Transverse colon (tissue), 4 donors: ENCODE results near the gene MAGI1. TPM values are rescaled to one million over a fixed set of nuclear protein-coding genes. Genes with fewer than 3 reads are reported as not detected.

Source experiments
- DNase-seq: peaks from one replicate; pipeline ENCODE4 v3.0.0-alpha.2; 2019
- H3K27ac ChIP-seq, 4 donors: fragments of 200-600 bp; sonication (generic); 2 replicates each; pipeline ENCODE4 v1.5.1; 2016 to 2018; ENCODE audit warnings: inconsistent platforms in 4 of 4
- H3K27me3 ChIP-seq: fragments of 200-600 bp; sonication (generic); 2 replicates; pipeline ENCODE4 v1.5.1; 2017; ENCODE audit warnings: inconsistent platforms
- H3K36me3 ChIP-seq, 4 donors: fragments of 200-600 bp; sonication (generic); 2 replicates each; pipeline ENCODE4 v1.5.1; 2017 to 2019; ENCODE audit warnings: inconsistent platforms in 4 of 4
- H3K4me1 ChIP-seq, 4 donors: fragments of 200-600 bp; sonication (generic); 2 replicates each; pipeline ENCODE4 v1.5.1; 2017 to 2020; ENCODE audit warnings: inconsistent platforms in 4 of 4
- H3K4me3 ChIP-seq, 4 donors: fragments of 200-600 bp; sonication (generic); 1 replicate in 1 of 4; 2 replicates in 3 of 4; pipeline versions ENCODE4 v1.5.1 to v1.6.1; 2017 to 2019; ENCODE audit warnings: inconsistent platforms in 4 of 4
- H3K9me3 ChIP-seq, 2 donors: fragments of 200-600 bp; sonication (generic); 2 replicates each; pipeline ENCODE4 v1.5.1; 2017 to 2019; ENCODE audit warnings: inconsistent platforms in 2 of 2
- CTCF ChIP-seq, 5 experiments: fragments of 200-600 bp in 3 of 5; fragments of 450-650 bp in 2 of 5; sonication (generic) in 3 of 5; IDR thresholded peaks; 1 replicate in 2 of 5; 2 replicates in 3 of 5; pipeline ENCODE4 v1.5.1; 2016 to 2017; ENCODE audit warnings: antibody characterized with exemption in 5 of 5, inconsistent platforms in 3 of 5, mild to moderate bottlenecking in 2 of 5, moderate library complexity in 1 of 5
- EP300 ChIP-seq: sonication (generic); formaldehyde crosslinking; IDR thresholded peaks from one replicate; pipeline ENCODE4 v1.6.1; 2017; ENCODE audit warnings: antibody characterized with exemption, low read depth
- POLR2A ChIP-seq: fragments of 450-650 bp; IDR thresholded peaks from one replicate; pipeline ENCODE4 v1.6.1; 2016; ENCODE audit warnings: antibody characterized with exemption, mild to moderate bottlenecking, moderate library complexity
- POLR2AphosphoS5 ChIP-seq, 3 donors: sonication (generic); formaldehyde crosslinking; IDR thresholded peaks; one replicate each; pipeline ENCODE4 v1.6.1; 2016; ENCODE audit warnings: antibody characterized with exemption in 3 of 3
- WGBS, 2 donors: methylation state at CpG; one replicate each; pipeline ENCODE4 v1.1.5; 2018; ENCODE audit warnings: low coverage in 1 of 2; 5-methylcytosine and 5-hydroxymethylcytosine counted together
- in situ Hi-C, 4 donors: fragments of 200-750 bp; cut with MboI; loops; one replicate each; pipeline versions ENCODE4 v1.15.0 to v1.15.1; 2017; ENCODE audit warnings: low sequenced_read_pairs in 3 of 4, low pct_ligation_motif_present in 1 of 4, low pct_unique_long_range_greater_than_20kb in 1 of 4
- intact Hi-C: fragments of 100-400 bp; cut with DNase I; formaldehyde crosslinking; loops from one replicate; pipeline ENCODE4 v1.15.1; 2023; ENCODE audit warnings: low total_unique reads
- total RNA-seq, 4 donors: library from RNA; depleted of rRNA; stranded (reverse); fragments of >200 nt; gene quantifications; one replicate each; pipeline ENCODE4 v1.1.0, GENCODE V29; 2016

Gene MAGI1
- total RNA-seq, 4 donors from 2014 or later = 50.8 to 190 (median 67.4) TPM

- H3K9me3 ChIP-seq = no peaks in the 10 kb centered on the region
- TF ChIP-seq POLR2A (no peak), CTCF (IDR thresholded peaks at IDR 0.05) (no peak), POLR2AphosphoS5 (IDR thresholded peaks at IDR 0.05) (no peak), EP300 (no peak)
- no peaks in the 10 kb centered on the region for H3K27me3 ChIP-seq
- H3K27ac ChIP-seq = no peak overlapping the region
- WGBS, 2 donors = 80 to 94% methylated on average over 3 to 8 of the region's 8 CpGs
- in situ Hi-C loops (no loop called here), intact Hi-C loops (no loop called here)
- no peak for DNase-seq
- peaks cover 0 to 6% (median 2%) of the 10 kb centered on the region in 4 donors for H3K4me1 ChIP-seq
- H3K4me3 ChIP-seq = no peak overlapping the region
- H3K36me3 ChIP-seq = no peaks in the 10 kb centered on the region
Observed at GRCh38 chr3:66018057-66019033, 20.4 kb downstream of the MAGI1 start.

- TF ChIP-seq CTCF (IDR thresholded peaks at IDR 0.05) (no peak), POLR2A (no peak), POLR2AphosphoS5 (IDR thresholded peaks at IDR 0.05) (no peak), EP300 (no peak)
- DNase-seq = no peak
- intact Hi-C loops = no loop called here
- H3K4me1 ChIP-seq = peaks cover 0 to 6% (median 2%) of the 10 kb centered on the region in 4 donors
- H3K9me3 ChIP-seq = no peaks in the 10 kb centered on the region
- in situ Hi-C loops = no loop called here
- H3K4me3 ChIP-seq = no peak overlapping the region
- H3K27me3 ChIP-seq = no peaks in the 10 kb centered on the region
- H3K36me3 ChIP-seq = no peaks in the 10 kb centered on the region
- no peak overlapping the region for H3K27ac ChIP-seq
- WGBS, 2 donors = 57% methylated on average over 5 of the region's 5 CpGs; no CpG with 5 or more reads in 1 of the 2 donors
Observed at GRCh38 chr3:66017591-66017990, 21.1 kb downstream of the MAGI1 start.

- TF ChIP-seq POLR2A (no peak), POLR2AphosphoS5 (IDR thresholded peaks at IDR 0.05) (no peak), CTCF (IDR thresholded peaks at IDR 0.05) (no peak), EP300 (no peak)
- DNase-seq = no peak
- Histone ChIP-seq H3K4me1 (peaks cover 0 to 6% (median 2%) of the 10 kb centered on the region in 4 donors), H3K9me3 (no peaks in the 10 kb centered on the region), H3K4me3 (no peak overlapping the region), H3K27me3 (no peaks in the 10 kb centered on the region), H3K36me3 (no peaks in the 10 kb centered on the region), H3K27ac (no peak overlapping the region)
- WGBS, 2 donors = 87 to 92% methylated on average over 6 to 16 of the region's 16 CpGs
- in situ Hi-C loops (no loop called here), intact Hi-C loops (no loop called here)
Observed at GRCh38 chr3:66017084-66017483, 21.6 kb downstream of the MAGI1 start.

- no peak overlapping the region for H3K4me3 ChIP-seq
- H3K4me1 ChIP-seq = peaks cover 0 to 4% (median 0%) of the 10 kb centered on the region in 4 donors
- 85 to 90% methylated on average over 4 of the region's 4 CpGs for WGBS, 2 donors
- no peaks in the 10 kb centered on the region for H3K36me3 ChIP-seq
- TF ChIP-seq CTCF (IDR thresholded peaks at IDR 0.05) = no peak
- TF ChIP-seq EP300 = no peak
- no peak for TF ChIP-seq POLR2A
- TF ChIP-seq POLR2AphosphoS5 (IDR thresholded peaks at IDR 0.05) = no peak
- intact Hi-C loops (no loop called here), in situ Hi-C loops (no loop called here)
- no peaks in the 10 kb centered on the region for H3K9me3 ChIP-seq
- H3K27me3 ChIP-seq = no peaks in the 10 kb centered on the region
- no peak overlapping the region for H3K27ac ChIP-seq
- DNase-seq = no peak
Observed at GRCh38 chr3:66015841-66016240, 22.9 kb downstream of the MAGI1 start.
